Dermis lymphatic vessel endothelial cell (primary cell): ENCODE data around the gene TRIP11. TPM values are rescaled to one million over a fixed set of nuclear protein-coding genes. Genes with fewer than 3 reads are reported as not detected.

ENCODE experiments used
- total RNA-seq: library from RNA; depleted of rRNA; stranded (reverse); fragments of >200 nt; gene quantifications from 2 replicates; pipeline ENCODE4 v1.2.1, GENCODE V29; 2014

Gene TRIP11
- total RNA-seq, result 32.2 and 35.7 TPM in 2 replicates

DNA sequence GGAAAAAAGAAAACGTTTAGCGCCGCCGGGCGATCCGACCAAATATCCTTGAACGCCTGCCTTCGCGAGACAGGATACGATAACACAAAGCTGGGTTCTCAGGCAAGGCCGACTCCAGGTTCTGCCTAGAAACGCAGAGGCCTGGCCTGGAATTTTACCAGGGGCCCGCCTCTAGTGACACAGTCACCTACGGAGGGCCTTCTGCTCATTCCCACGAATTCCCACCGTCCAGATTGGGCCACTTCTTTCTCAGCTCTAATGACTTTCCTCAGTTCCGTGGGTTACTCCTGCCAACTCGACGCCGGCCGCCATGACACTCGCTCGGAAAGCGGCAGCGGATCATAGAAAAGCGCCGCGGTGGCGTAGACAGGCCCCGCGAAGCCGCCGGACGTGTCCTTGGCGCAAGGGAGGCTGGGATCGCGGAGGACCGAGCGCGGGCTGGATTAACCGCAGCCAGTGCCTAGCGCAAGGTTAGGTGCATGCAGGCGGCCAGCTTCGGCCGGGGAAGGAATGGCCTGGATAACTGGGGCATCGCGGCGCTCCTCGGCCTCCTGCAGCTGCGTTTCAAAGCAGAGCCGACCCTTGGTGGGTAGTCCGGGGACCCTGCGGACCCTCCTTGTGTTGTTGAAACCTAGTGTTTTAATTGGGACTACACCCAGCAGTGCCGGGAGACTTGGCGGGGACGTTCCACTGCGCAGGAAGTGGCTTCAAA is at the start of gene TRIP11:
Gene TRIP11, minus strand, starts transcription at position 341 of the 712 bp plus-strand sequence. CDS start 374 bp downstream, outside the sequence.

DNA sequence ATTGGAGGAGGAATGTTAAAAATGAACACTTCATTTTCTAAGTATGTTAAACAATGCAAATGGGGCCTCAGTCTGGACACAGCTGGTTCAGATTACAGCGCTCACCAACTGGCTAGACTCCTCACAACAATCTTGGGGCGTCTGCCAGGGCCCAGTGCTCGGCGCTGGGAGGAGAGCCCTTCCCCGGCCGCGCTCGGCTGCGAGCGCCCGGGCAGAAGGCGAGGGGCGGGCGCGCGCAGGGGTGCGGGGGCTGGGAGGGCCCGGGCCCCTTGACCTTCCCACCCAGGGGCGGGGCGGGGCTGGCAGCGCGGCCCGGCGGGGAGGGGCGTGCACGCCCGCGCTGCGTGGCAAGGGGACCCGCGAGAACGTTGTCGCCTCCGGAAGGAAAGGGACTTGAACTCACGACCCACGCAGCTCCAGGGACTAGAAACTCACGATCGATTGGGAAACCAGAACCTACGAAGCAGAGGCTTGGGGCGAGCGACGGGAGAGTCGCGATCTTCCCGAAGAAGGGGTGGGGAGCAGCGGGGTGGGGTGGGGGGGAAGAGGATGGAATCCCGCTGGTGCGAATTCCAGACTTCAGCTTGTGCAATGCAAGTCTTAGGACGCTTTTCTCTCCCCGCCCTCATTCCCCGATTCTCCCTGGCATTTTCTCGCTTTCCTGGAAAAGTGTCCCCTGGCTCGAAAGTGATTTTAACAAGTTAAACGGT is 92.2 kb downstream of the TRIP11 start, which contains the start of gene FBLN5:
Gene FBLN5, minus strand, starts transcription at position 220 of the 710 bp plus-strand sequence. CDS start 465 bp downstream, outside the sequence.

Other genes with a start within 250 kb of the TRIP11 start
- gene TC2N, start 172.5 kb downstream of the TRIP11 start, total RNA-seq, result 14.0 and 37.5 TPM in 2 replicates
- 0.26 and 0.98 TPM in 2 replicates for gene FBLN5, start 92.4 kb downstream of the TRIP11 start, total RNA-seq
- gene ATXN3, start 66.5 kb upstream of the TRIP11 start, total RNA-seq, result 107 and 131 TPM in 2 replicates
- 362 and 365 TPM in 2 replicates for gene NDUFB1, start 81.6 kb upstream of the TRIP11 start, total RNA-seq
- gene CPSF2, start 81.9 kb upstream of the TRIP11 start, total RNA-seq, result 21.9 and 35.3 TPM in 2 replicates